SH-SY5Y (cell line): ENCODE data around the gene MAN1A2.

Experiments
- GATA2 ChIP-seq: IDR thresholded peaks from 2 replicates; pipeline ENCODE4 v1.6.1; 2011; ENCODE audit warnings: mild to moderate bottlenecking, low read depth, low read length
- GATA3 ChIP-seq: IDR thresholded peaks from 2 replicates; pipeline ENCODE4 v1.6.1; 2011; ENCODE audit warnings: low read depth, mild to moderate bottlenecking, low read length, moderate library complexity

DNA sequence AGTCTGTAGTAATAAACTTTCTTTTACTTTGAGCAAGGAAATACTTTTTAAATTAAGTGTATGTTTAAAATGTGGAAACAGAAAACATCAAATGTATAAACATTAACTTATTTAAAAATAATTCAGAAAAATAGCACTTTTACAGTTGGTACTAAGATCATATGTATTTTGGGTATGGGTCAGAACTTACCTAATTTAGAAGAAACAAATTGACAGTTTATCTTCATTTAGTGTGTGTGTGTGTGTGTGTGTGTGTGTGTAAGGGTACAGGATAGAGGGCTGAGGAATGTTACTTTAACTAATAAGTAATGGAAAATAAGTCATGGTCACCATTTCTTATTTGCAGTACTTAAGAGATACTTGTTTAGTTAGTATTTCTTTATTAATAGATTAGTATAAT, 3.3 kb downstream of the MAN1A2 start:
- TF ChIP-seq GATA3 (no peak), GATA2 (no peak)
